Keratinocyte (primary cell): ENCODE results near the gene ARHGEF28. TPM values are rescaled to one million over a fixed set of nuclear protein-coding genes. Genes with fewer than 3 reads are reported as not detected.

Experiments used
- DNase-seq: peaks from one replicate; pipeline ENCODE4 v3.0.0-alpha.2; 2011; ENCODE audit warnings: low read depth, missing footprints, low spot score
- FAIRE-seq: peaks from 2 replicates; lab custom pipeline; 2011; peaks lifted over from hg19 to GRCh38; lab: Jason Lieb, UNC
- H2AFZ ChIP-seq: 2 replicates; pipeline ENCODE4 v1.6.0; 2012; ENCODE audit warnings: low read length, control low read depth, inconsistent platforms; ENCODE audit not compliant: control insufficient read depth
- H3K27ac ChIP-seq: 2 replicates; pipeline ENCODE4 v1.5.1; 2011; ENCODE audit warnings: low read length; ENCODE audit not compliant: control insufficient read depth, insufficient read depth
- H3K27me3 ChIP-seq: 3 replicates; pipeline ENCODE4 v1.6.0; 2011; ENCODE audit warnings: low read length; ENCODE audit not compliant: control insufficient read depth, insufficient read depth; ENCODE audit errors: extremely low read depth
- H3K36me3 ChIP-seq, 2 experiments: 2 replicates in 1 of 2; 3 replicates in 1 of 2; pipeline ENCODE4 v1.5.1; 2011; ENCODE audit warnings: low read length in 2 of 2, mild to moderate bottlenecking in 1 of 2; ENCODE audit not compliant: control insufficient read depth in 2 of 2, insufficient read depth in 2 of 2; ENCODE audit errors: extremely low read depth in 1 of 2
- H3K4me1 ChIP-seq: 3 replicates; pipeline ENCODE4 v1.5.1; 2011; ENCODE audit warnings: low read length; ENCODE audit not compliant: control insufficient read depth, insufficient read depth; ENCODE audit errors: extremely low read depth
- H3K4me2 ChIP-seq: 3 replicates; pipeline ENCODE4 v1.6.0; 2011; ENCODE audit warnings: low read depth, low read length; ENCODE audit not compliant: control insufficient read depth, insufficient read depth; ENCODE audit errors: extremely low read depth
- H3K4me3 ChIP-seq, 3 experiments: fragments of 200-600 bp in 1 of 3; sonication (generic) in 1 of 3; 2 replicates in 2 of 3; 3 replicates in 1 of 3; pipeline ENCODE4 v1.5.1; 2011 to 2016; ENCODE audit warnings: low read length in 3 of 3, mild to moderate bottlenecking in 3 of 3, control low read depth in 2 of 3, inconsistent platforms in 1 of 3, low read depth in 1 of 3, mixed read lengths in 1 of 3, mixed run types in 1 of 3, moderate library complexity in 1 of 3; ENCODE audit not compliant: control insufficient read depth in 2 of 3, insufficient read depth in 2 of 3; ENCODE audit errors: extremely low read depth in 1 of 3
- H3K79me2 ChIP-seq: 2 replicates; pipeline ENCODE4 v1.6.0; 2012; ENCODE audit warnings: low read length; ENCODE audit not compliant: control insufficient read depth, insufficient read depth
- H3K9ac ChIP-seq: 3 replicates; pipeline ENCODE4 v1.6.0; 2011; ENCODE audit warnings: low read length; ENCODE audit not compliant: control insufficient read depth, insufficient read depth; ENCODE audit errors: extremely low read depth
- H3K9me1 ChIP-seq: 3 replicates; pipeline ENCODE4 v1.6.0; 2011; ENCODE audit warnings: low read length; ENCODE audit not compliant: control insufficient read depth, insufficient read depth; ENCODE audit errors: extremely low read depth
- H3K9me3 ChIP-seq: 2 replicates; pipeline ENCODE4 v1.5.1; 2012; ENCODE audit warnings: low read depth, low read length; ENCODE audit not compliant: control insufficient read depth
- H4K20me1 ChIP-seq: 3 replicates; pipeline ENCODE4 v1.6.0; 2011; ENCODE audit warnings: low read length; ENCODE audit not compliant: control insufficient read depth, insufficient read depth; ENCODE audit errors: extremely low read depth
- CTCF ChIP-seq, 3 experiments: IDR thresholded peaks in 1 of 3; conservative IDR thresholded peaks in 1 of 3; optimal IDR thresholded peaks in 1 of 3; 2 replicates in 2 of 3; 3 replicates in 1 of 3; pipeline versions ENCODE3 to v1.5.1; 2011; ENCODE audit warnings: low read length in 3 of 3, mild to moderate bottlenecking in 3 of 3, moderate library complexity in 2 of 3, control low read depth in 1 of 3, inconsistent platforms in 1 of 3; ENCODE audit not compliant: insufficient read depth in 2 of 3; ENCODE audit errors: extremely low read depth in 1 of 3
- EZH2 ChIP-seq: IDR thresholded peaks from one replicate; pipeline ENCODE4 v1.6.1; 2012; ENCODE audit warnings: inconsistent platforms, mild to moderate bottlenecking, low read length, moderate library complexity
- dilution Hi-C: fragments of 300-500 bp; cut with MboI; formaldehyde crosslinking; loops from one replicate; pipeline ENCODE4 v1.7.0; 2020; ENCODE audit warnings: low sequenced_read_pairs; ENCODE audit not compliant: extremely low pct_ligation_motif_present
- polyA plus RNA-seq, 5 experiments: library from polyadenylated mRNA; depleted of rRNA in 3 of 5; stranded (reverse) in 3 of 5; stranded (forward) in 1 of 5; unstranded in 1 of 5; fragments of >200 nt; gene quantifications; 1 replicate in 1 of 5; 2 replicates in 3 of 5; 3 replicates in 1 of 5; pipeline versions ENCODE4 v1.2.1 to v1.2.3, GENCODE V29; 2011 to 2012; ENCODE audit warnings: missing spikeins in 2 of 5, low read depth in 1 of 5, low replicate concordance in 1 of 5

ARHGEF28 gene
- polyA plus RNA-seq, 1 donor (not counting 4 experiments of a cell fraction or from before 2014, with no cell fraction given) = 31.6 TPM

DNA sequence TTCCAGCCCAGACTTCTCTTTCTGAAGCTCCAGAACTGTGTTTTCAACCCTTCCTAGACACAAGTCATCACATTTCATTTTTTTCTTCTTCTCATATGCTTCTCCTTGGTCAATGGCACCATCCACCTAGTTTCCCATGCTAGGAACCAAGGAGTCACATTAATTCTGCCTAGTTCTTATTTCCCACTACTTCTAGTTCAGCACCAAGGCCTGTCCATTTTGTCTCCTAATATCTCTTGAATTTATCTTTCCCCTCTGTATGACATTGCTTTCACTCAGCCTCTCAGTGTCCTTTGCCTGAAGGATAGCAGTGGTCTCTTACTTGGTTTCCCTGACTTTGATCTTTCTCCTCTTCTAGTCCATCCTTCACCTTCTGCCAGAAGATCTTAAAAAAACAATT is 38.8 kb downstream of the ARHGEF28 start:
- dilution Hi-C loops = no loop called here
- DNase-seq (no peak), FAIRE-seq (peak; percentile 17)
- TF ChIP-seq CTCF (optimal IDR thresholded peaks at IDR 0.05 in 1 of 3, IDR thresholded peaks at IDR 0.05 in 1 of 3, conservative IDR thresholded peaks at IDR 0.05 in 1 of 3; ENCODE audit: extremely low read depth in 1 of 3, insufficient read depth in 2 of 3, low read length in 3 of 3) = no peak
- TF ChIP-seq EZH2 = no peak
- no peaks in the 10 kb centered on the region for H3K9me1 ChIP-seq
- peaks cover 3% of the 10 kb centered on the region for H4K20me1 ChIP-seq
- H3K9ac ChIP-seq = no peak overlapping the region
- no peak overlapping the region for H3K27ac ChIP-seq
- H3K4me1 ChIP-seq = peaks cover 18% of the 10 kb centered on the region
- no peak overlapping the region for H2AFZ ChIP-seq
- H3K79me2 ChIP-seq = peaks cover 100% of the 10 kb centered on the region
- H3K27me3 ChIP-seq = no peaks in the 10 kb centered on the region
- H3K4me3 ChIP-seq = no peak overlapping the region
- H3K36me3 ChIP-seq = peaks cover 2 to 14% of the 10 kb centered on the region in 2 experiments
- H3K9me3 ChIP-seq = no peaks in the 10 kb centered on the region
- H3K4me2 ChIP-seq = no peak overlapping the region

GRCh38 chr5:73666891-73667290 is 40.9 kb downstream of the ARHGEF28 start:
- Histone ChIP-seq H3K9me3 (no peaks in the 10 kb centered on the region), H3K9ac (no peak overlapping the region), H3K9me1 (no peaks in the 10 kb centered on the region), H3K27ac (no peak overlapping the region), H2AFZ (no peak overlapping the region), H4K20me1 (peaks cover 3% of the 10 kb centered on the region), H3K36me3 (peaks cover 2 to 12% of the 10 kb centered on the region in 2 experiments), H3K79me2 (peaks cover 97% of the 10 kb centered on the region), H3K4me3 (no peak overlapping the region), H3K4me1 (peaks cover 14% of the 10 kb centered on the region), H3K27me3 (no peaks in the 10 kb centered on the region), H3K4me2 (no peak overlapping the region)
- DNase-seq (no peak), FAIRE-seq (peak; percentile 51)
- TF ChIP-seq EZH2 = no peak
- no peak for TF ChIP-seq CTCF (optimal IDR thresholded peaks at IDR 0.05 in 1 of 3, IDR thresholded peaks at IDR 0.05 in 1 of 3, conservative IDR thresholded peaks at IDR 0.05 in 1 of 3; ENCODE audit: extremely low read depth in 1 of 3, insufficient read depth in 2 of 3, low read length in 3 of 3)
- dilution Hi-C loops = no loop called here
